Ureter (tissue), 1 donor: ENCODE measurements around the gene TGOLN2. TPM values are rescaled to one million over a fixed set of nuclear protein-coding genes. Genes with fewer than 3 reads are reported as not detected.
"Not testable (repeated sequence)": the region's sequence is repeated elsewhere in the genome, so short reads cannot be mapped to it uniquely, and the experiment has no call there.

Experiments
- DNase-seq: peaks from one replicate; pipeline ENCODE4 v3.0.0-alpha.2; 2020; ENCODE audit warnings: low spot score
- total RNA-seq: library from RNA; stranded (reverse); gene quantifications from one replicate; pipeline ENCODE4 v1.2.4, GENCODE V29; 2023
- donor health status: DM: yes; HTN: yes; CAD: no.

Gene TGOLN2
- total RNA-seq, 1 donor from 2014 or later = 135 TPM

DNA sequence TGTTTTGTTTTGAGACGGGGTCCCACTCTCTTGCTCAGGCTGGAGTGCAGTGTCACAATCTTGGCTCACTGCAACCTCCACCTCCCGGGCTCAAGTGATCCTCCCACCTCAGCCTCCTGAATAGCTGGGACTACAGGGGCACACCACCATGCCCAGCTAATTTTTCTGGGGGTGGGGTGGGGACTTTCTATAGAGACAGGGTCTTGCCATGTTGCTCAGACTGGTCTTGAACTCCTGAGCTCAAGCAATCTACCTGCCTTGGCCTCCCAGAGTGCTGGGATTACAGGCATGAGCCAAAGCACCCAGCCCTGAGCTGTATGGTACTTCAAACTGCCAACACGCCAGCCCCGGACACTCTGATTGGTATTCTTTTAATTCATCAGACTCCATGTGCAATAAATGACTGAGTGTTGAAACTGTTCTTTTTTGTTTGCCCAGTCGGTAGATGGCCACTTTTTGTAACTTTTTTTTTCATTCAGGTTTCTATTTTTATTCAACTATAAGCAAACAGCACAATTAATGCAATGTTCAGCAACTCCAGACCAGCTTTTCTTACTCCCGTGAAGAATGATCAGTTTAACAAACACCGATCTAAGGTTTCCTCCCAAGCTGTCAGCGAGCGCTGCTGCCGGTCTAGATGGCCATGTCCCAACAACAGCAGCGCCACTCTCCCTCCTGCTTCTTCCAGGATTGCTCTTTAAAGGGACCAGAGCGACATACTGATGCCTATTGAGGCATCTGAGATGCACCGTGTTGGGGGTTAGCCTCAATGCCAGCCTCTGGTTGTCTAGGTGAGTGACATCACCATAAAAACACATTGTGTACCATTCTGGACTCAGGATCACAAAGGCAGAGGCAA, 12.5 kb upstream of the TGOLN2 start:
- no peak for DNase-seq

DNA sequence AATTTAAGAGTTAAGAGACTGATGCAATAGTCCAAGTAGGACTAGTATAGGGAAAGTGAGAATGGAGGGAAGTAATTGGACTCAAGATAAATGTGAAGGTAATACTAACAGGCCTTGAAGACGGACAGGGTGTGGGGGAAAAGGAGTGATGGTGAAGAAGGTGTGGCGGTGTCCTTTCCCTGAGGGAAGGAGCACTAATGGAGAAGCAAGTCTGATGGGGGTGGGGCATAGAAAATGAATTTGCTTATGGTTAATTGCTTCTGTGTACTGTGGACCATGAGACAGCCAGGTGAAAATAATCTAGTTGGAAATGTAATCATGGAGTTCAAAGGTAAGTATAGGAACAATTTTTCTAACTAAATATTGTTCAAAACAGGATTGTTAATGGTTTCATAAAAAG, 7.1 kb upstream of the TGOLN2 start:
- no peak for DNase-seq

DNA sequence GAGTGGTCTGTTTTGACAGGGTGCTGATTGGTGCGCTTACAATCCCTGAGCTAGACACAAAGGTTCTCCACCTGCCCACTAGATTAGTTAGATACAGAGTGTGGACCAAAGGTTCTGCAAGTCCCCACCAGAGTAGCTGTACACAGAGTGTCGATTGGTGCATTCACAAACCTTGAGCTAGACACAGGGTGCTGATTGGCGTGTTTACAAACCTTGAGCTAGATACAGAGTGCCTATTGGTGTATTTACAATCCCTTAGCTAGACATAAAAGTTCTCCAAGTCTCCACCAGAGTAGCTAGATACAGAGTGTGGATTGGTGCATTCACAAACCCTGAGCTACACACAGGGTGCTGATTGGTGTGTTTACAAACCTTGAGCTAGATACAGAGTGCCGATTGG, 6.1 kb upstream of the TGOLN2 start:
- DNase-seq = not testable (repeated sequence)

DNA sequence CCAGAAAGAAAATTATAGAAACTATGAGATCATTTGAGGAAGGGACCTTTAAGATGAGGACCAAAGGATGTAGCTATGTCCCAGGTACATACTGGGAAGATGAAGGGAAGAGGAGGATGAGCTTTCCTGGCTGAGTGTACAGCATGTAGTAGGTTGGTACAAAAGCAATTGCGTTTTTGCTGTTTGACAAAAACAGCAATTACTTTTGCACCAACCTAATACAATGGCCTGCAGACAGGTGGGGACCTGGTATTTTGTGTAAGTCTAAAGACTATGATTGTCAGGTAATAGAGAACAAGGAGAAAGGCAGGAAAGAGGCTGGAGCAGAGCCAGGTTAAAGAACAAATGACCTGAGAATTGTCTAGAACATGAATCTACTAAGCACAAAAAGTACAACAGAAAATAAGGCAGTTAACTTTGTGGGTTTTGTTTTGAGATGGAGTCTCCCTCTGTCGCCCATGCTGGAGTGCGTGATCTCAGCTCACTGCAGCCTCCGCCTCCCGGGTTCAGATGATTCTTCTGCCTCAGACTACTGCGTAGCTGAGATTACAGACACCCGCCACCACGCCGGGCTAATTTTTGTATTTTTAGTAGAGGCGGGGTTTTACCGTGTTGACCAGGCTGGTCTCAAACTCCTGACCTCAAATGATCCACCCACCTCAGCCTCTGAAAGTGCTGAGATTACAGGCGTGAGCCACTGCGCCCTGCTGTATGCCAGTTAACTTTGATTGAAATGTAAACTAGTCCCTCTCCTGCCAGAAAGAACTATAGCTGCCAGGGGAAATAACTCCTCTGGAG, 3.2 kb upstream of the TGOLN2 start:
- DNase-seq = no peak

DNA sequence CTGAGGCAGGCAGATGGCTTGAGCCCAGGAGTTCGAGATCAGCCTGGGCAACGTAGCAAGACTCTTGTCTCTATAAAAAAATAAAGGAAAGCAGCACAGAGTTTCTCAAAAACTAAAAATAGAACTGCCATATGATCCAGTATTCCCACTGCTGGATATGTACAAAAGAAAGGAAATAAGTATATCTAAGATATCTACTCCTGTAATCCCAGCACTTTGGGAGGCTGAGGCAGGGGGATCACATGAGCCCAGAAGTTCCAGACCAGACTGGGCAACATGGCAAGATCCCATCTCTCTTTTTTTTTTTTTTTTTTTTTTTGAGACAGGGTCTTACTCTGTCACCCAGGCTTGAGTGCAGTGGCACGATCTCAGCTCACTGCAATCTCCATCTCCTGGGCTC, 1.9 kb upstream of the TGOLN2 start:
- DNase-seq = not testable (repeated sequence)

DNA sequence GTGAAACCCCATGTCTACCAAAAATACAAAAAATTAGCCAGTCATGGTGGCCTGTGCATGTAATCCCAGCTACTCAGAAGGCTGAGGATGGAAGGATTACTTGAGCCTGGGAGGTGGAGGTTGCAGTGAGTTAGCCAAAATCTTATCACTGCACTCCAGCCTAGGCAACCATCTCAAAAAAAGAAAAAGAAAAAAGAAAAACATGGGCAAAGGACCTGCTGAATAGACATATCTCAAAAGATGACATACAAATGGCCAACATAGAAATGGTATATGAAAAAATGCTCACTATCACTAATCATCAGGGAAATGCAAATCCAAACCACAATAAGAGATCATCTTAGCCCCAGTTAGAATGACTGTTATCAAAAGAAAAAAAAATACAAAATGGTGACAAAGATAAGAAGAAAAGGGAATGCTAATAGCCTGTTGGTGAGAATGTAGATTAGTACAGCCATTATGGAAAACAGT, 1.4 kb upstream of the TGOLN2 start:
- DNase-seq = no peak

DNA sequence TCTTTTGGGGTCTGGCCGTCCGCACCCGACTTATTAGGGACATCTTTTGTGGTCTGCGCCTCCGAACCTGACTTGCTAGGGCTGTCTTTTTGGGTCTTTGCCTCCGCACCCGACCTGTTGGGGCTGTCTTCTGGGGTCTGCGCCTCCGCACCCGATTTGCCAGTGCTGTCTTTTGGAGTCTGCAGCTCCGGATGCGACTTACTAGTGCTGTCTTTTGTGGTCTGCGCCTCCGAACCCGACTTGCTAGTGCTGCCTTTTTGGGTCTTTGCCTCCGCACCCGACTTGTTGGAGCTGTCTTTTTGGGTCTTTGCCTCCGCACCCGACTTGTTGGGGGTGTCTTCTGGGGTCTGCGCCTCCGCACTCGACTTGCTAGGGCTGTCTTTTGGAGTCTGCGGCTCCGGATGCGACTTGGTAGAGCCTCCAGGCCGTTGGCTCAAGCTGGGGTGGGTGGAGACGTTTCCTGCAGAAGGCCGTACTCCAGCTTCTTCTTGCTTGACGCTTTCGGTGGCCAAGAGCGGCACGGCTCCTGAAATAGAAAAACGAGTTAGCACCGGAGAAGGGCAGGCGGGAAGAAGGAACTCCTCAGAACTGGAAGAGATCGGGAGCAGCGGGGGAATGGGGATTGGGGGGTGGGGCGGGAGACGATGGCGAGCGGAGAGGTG, 498 bp downstream of the TGOLN2 start:
- peak; percentile 70 for DNase-seq

DNA sequence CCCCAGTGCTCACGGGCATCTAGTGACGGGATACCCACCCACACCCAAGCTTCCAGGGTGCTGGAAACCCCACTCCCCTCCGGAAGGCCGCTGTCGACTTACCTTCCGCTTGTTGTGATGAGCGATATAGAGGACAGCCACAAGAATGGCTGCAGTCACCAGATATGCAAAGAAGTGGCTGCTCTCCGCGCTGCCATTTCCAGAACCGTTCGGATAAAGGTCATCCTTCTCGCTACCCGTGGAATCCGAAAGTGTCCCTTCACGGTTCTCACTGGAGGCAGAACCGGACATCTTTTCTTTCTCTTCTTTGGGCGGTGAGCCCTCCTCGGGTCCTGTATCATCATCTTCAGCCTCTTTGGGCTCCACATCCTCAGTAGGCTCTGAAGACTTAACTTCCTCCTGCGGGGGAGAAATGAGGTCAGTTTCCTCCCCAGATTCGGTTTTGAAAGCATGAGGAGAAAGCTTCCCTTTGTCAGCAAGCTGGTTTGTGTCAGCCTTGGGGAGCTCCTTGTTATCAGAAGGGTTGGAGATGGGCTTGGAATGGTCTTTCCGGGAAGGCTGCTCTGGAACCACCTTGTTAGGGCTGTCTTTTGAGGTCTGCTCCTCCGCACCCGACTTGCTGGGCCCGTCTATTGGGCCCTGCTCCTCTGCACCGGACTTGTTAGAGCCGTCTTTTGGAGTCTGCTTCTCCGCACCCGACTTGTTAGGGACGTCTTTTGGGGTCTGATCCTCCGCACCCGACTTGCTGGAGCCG, 1.2 kb downstream of the TGOLN2 start:
- no peak for DNase-seq

DNA sequence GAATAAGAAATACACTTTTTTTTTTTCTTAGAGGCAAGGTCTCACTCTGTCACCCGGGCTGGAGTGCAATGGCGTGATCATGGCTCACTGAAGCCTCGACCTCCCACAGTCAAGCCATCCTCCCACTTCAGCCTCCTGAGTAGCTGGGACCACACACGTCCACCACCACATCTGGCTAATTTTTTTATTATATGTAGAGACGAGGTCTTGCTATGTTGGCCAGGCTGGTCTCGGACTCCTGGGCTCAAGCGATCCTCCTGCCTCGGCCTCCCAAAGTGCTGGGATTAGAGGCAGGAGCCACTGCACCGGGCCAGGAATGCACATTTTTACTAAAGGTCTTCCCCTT, 2.4 kb downstream of the TGOLN2 start:
- DNase-seq = no peak

DNA sequence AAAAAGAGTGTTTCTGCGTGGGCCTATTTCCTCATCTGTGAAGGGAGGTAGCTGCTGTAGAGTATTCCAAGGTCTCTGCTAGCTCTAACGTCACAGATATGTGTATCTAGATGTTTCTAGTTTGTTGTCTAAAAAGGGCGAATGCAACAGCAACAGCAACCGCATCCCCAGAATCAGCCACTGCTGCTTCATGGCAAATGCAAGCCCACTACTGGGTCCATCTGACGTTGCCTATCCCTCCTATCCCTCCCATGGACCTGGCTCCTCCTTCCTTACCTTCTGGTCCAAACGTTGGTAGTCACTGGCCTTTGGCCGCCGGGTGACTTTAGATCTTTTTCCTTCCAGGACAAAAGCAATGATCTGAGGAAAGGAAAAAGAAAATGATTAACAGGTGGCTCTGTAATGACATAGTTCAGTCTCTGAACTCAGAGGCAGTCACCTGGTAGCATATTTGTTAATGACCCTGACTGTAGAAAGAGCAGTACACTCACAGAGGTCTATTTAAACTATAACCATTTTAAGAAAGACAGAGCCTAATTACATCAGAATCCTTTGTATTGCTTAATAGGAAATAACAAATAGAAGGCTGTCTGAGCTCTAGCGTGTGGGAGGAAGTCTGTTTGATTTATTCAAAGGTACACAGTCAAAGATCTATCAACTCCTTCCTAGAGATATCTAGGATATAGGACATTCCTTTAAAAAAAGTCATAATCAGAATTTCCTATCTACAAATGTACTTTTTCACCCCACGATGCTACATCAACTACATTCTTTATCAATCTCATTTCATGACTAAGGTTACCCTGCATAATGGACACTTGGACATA, 2.9 kb downstream of the TGOLN2 start:
- DNase-seq = no peak

DNA sequence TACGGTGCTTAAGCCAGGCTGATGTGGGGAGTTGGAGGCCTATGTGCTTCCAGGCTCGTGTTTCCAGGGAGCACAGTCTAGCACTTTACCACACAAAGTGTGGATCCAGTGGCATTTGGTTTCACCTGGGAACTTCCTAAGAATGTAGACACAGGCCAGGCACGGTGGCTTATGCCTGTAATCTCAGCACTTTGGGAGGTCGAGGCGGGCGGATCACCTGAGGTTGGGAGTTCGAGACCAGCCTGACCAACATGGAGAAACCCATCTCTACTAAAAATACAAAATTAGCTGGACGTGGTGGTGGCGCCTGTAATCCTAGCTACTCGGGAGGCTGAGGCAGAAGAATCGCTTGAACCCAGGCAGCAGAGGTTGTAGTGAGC, 3.8 kb downstream of the TGOLN2 start:
- DNase-seq = not testable (repeated sequence)

DNA sequence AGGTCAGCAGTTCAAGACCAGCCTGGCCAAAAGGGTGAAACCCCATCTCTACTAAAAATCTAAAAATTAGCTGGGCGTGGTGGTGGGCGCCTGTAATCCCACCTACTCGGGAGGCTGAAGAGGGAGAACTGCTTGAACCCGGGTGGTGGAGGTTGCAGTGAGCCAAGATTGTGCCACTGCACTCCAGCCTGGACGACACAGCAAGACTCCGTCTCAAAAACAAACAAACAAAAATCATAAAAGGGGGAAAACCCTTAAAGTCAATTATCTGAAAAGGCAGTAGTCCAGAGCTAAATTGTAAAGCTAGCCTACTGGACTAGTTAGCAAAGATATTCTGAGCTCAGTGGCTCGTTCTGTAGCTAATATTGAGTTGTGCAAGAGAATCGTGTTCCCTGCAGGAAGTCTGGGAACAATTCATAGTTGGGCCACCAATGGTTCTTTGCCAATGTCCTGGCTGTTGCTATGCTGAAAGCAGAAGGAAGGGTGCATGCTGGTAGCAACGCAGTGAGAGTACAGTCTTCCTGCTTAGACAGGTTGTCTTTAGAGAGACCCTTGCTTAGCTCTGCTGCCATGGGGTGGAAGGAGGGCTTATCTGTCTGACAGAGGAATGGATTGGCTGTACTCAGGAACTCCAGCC, 4.3 kb downstream of the TGOLN2 start:
- no peak for DNase-seq

DNA sequence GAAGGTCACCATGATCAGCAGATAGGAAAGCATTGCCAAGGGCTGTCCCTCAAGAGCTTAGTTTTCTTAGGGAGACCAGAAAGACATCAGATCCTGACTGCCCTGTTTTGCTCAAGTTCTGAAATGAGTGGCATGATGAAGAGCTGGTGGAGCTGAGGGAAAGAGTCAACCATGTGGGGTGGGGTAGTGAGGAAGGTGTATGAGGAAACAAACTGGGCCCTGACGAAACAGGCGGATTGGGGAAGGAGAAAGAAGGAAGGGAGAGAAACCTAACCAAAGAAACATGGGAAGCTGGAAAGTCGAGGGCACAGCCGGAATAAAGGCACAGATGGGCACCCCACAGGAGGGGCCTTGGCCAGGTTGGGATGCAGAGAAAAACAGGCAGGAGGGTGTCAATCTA, 8.0 kb downstream of the TGOLN2 start:
- no peak for DNase-seq

DNA sequence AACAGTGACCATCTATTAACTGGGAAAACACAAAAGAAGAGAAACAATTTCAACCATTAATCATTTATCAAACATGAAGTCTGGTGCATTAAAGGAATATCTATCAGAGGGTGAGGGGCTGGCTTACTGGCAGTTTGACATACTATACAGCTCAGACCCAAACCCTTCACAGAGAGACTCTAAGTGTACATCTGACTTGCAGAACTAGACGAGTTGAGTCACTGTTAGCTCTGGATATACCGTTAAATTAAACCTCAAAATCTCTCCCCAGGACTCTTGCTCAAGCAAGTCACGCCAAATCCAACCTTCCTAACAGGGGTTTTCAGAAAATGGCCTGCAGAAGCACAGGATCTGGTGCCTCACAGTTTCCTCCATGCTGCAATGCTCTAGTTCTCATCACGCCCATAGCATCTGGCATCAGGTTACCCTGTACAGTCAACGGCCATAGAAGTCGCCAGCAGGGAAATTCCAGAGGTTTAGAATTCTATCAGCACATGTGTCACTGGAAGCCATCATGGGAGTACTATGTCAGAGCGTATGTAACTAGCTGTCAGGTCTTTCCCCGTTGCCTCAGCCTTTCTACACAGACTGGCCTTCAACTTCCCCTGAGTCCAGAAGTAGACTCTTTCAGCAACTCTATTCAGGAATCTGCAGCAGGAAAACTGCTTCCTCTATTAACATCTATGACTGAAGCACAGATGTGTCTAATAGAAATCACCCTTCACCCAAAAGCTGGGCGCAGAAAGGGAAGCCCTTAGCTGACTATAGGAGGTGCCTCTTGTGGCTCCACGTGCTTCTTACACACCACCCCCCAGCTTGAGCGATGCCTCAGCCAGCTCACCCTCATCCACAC, 9.3 kb downstream of the TGOLN2 start:
- DNase-seq = no peak

DNA sequence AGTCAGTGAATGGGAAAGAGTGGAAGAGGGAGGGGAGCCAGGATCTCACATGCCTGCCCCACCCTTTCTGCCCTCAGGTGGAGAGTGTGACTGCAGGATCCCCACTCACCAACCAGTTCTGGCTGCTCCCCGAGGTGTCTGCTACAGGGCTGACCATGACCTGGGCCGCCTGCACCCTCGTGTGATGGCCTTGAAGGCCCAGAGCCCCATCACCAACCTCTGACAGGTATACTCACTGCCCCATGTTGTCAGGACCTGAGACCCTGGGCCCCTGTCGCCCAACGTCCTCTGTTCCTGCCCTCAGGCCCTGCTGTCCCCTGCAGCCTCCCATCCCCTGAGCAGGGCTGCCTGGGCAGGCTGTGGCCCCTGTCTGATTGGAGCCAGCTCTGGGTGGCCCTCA, 11.9 kb downstream of the TGOLN2 start:
- DNase-seq = not testable (repeated sequence)

DNA sequence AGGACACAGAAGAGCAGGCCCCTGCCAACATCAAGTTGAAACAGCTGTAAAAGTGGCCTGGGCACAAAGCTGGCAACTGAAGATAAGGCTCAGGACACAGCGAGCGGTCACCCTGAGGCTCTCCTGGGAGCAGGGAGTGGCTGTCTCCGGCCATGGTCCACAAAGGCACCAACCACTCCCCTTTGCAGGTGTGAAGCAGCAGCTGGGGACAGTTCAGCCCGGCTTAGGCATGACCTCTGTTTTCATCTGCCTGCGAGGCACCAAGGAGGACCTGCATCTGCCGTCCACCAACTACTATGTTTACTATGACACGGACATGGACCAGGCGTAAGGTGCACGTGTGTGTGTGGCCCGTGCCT, 12.9 kb downstream of the TGOLN2 start:
- no peak for DNase-seq

DNA sequence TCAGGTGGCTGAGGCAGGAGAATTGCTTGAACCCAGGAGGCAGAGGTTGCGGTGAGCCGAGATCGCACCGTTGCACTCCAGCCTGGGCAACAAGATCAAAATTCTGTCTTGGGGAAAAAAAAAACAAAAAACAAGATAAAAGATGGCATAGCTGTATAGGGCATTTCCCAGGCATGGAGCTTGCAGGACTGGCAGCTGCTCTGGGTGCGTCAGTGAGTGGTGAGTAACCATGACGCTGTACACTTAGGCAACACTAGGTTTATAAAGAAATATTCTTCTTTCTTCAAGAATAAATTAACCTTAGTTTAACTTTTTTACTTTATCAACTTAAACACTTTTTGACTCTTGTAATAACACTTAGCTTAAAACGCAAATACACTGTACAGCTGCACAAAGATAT, 15.4 kb downstream of the TGOLN2 start:
- DNase-seq = no peak

DNA sequence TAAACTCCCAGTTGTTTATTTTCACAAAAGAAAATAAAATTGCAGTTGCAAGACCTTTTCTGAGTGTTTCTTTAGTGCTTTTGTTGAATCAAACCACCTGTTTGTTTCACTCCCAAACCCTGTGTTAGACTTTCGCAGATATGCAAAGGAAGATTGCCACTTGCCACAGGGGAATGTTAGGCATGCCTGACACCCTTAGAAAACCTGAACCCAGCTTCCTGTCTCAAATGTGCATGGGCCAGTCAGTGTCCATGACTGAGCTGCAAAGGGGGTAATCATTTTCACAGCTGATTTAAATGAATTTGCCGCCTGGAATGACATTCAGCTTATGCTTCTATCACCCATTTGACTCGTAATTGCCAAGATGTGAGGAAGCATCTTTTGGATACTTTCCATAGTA, 17.5 kb downstream of the TGOLN2 start:
- DNase-seq = no peak

DNA sequence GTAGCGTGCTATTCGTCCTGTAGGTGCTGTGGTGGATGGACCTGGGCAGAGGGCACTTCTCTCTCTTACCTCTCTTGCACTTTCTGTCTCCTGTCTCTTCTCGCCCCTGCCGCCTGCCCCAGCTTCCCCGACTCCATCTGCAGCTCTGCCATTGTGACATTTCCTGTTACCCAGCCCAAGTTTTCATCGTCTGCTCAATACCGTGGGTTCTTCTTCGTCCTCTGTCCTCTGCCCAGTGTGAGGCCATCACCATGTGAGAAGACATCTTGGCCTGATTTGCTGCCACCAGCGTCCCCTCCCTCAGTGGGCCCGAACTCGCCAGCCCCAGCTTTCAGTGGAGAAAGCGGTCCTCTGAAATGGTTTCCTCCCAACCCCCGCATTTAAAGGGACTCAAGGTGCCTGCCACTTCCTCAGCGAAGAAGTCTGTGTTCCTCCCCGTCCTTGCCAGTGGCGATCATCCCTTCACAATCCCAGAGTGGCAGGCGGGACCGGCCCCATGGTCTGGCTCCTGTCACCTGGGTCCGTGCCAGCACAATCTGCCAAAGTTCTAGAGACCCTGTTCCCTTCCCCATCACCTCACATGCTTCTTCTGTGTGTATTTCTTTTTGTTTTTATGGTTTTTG, 18.0 kb downstream of the TGOLN2 start:
- no peak for DNase-seq
